Measurements from ENCODE around the gene OAS1. TPM values are rescaled to one million over a fixed set of nuclear protein-coding genes. Genes with fewer than 3 reads are reported as not detected.
A peak's percentile ranks its signal among the peaks of the same experiment; 100 is the strongest.
"Not testable (repeated sequence)": the region's sequence is repeated elsewhere in the genome, so short reads cannot be mapped to it uniquely, and the experiment has no call there.

The OAS1 gene
- total RNA-seq, 2 donors from 2014 or later = not detected

- no peak overlapping the region for H3K27ac Mint-ChIP-seq
- DNase-seq = no peak
- Histone ChIP-seq H3K9ac (ENCODE audit: extremely low read depth, low read length, poor library complexity, severe bottlenecking) (no peak overlapping the region), H3K27ac (ENCODE audit: low read depth, low read length) (no peak overlapping the region), H3K9me3 (ENCODE audit: control insufficient read depth, low read length) (peaks cover 21% of the 10 kb centered on the region), H3K27me3 (ENCODE audit: control insufficient read depth, insufficient read depth, low read length, poor library complexity, severe bottlenecking) (no peaks in the 10 kb centered on the region), H3K4me3 (ENCODE audit: low read length) (no peak overlapping the region), H3K4me1 (ENCODE audit: control insufficient read depth, insufficient read depth, low read length) (no peaks in the 10 kb centered on the region), H3K36me3 (ENCODE audit: control insufficient read depth, insufficient read depth, low read length) (no peaks in the 10 kb centered on the region)
- TF ChIP-seq, protein P1, sequence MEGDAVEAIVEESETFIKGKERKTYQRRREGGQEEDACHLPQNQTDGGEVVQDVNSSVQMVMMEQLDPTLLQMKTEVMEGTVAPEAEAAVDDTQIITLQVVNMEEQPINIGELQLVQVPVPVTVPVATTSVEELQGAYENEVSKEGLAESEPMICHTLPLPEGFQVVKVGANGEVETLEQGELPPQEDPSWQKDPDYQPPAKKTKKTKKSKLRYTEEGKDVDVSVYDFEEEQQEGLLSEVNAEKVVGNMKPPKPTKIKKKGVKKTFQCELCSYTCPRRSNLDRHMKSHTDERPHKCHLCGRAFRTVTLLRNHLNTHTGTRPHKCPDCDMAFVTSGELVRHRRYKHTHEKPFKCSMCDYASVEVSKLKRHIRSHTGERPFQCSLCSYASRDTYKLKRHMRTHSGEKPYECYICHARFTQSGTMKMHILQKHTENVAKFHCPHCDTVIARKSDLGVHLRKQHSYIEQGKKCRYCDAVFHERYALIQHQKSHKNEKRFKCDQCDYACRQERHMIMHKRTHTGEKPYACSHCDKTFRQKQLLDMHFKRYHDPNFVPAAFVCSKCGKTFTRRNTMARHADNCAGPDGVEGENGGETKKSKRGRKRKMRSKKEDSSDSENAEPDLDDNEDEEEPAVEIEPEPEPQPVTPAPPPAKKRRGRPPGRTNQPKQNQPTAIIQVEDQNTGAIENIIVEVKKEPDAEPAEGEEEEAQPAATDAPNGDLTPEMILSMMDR (conservative IDR thresholded peaks at IDR 0.05) = no peak
- H3K4me3 Mint-ChIP-seq = no peak overlapping the region
- H3K36me3 Mint-ChIP-seq (ENCODE audit: low read depth) = no peaks in the 10 kb centered on the region
- H3K9me3 Mint-ChIP-seq = peaks cover 29% of the 10 kb centered on the region
- WGBS, 2 experiments (ENCODE audit: insufficient coverage in 1 of 2, insufficient read length in 1 of 2) = 94% methylated on average over 3 to 4 of the region's 4 CpGs
- peaks cover 26% of the 10 kb centered on the region for H3K27me3 Mint-ChIP-seq (ENCODE audit: insufficient read depth)
- peaks cover 3% of the 10 kb centered on the region for H3K4me1 Mint-ChIP-seq
Measured at GRCh38 chr12:112909693-112910092, 2.9 kb downstream of the OAS1 start.

DNA sequence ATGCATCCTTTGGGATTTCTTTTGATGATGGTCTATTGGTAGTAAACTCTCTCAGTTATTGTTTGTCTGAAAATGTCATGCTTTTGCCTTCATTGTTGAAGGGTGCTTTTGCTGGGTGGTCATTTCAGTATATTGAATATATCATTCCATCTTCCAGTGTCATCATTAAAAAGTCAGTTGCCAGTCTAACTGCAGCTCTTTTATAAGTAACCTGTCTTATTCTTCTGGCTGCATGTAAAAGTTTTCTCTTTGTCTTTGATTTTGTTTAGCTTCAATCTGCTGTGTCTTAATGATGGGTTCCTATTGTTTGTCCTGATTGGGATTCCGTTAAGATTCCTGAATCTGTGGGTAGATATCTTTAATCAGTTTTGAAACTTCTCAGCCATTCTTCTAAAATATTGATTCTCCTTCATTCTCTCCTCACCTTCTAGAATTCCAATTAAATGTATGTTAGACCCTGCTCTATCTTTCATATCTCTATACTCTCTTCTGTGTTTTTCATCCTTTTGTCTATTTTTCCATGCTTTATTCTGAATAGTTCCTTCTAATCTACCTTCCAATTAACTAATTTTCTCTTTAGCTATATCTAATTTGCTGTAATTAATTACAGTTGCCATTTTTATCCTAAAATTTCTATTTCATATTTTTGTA lies 6.4 kb downstream of the OAS1 start:
- H3K36me3 Mint-ChIP-seq (ENCODE audit: low read depth) = no peaks in the 10 kb centered on the region
- no peaks in the 10 kb centered on the region for H3K4me1 Mint-ChIP-seq
- peaks cover 21% of the 10 kb centered on the region for H3K9me3 ChIP-seq (ENCODE audit: control insufficient read depth, low read length)
- no peak for DNase-seq
- no peak overlapping the region for H3K27ac Mint-ChIP-seq
- no peaks in the 10 kb centered on the region for H3K4me1 ChIP-seq (ENCODE audit: control insufficient read depth, insufficient read depth, low read length)
- peaks cover 43% of the 10 kb centered on the region for H3K27me3 Mint-ChIP-seq (ENCODE audit: insufficient read depth)
- no peaks in the 10 kb centered on the region for H3K27me3 ChIP-seq (ENCODE audit: control insufficient read depth, insufficient read depth, low read length, poor library complexity, severe bottlenecking)
- WGBS, 2 experiments (ENCODE audit: insufficient coverage in 1 of 2, insufficient read length in 1 of 2) = 83% methylated on average over 1 of the region's 1 CpG; no CpG with 5 or more reads in 1 of the 2 experiments
- no peak overlapping the region for H3K27ac ChIP-seq (ENCODE audit: low read depth, low read length)
- no peaks in the 10 kb centered on the region for H3K36me3 ChIP-seq (ENCODE audit: control insufficient read depth, insufficient read depth, low read length)
- TF ChIP-seq, protein P1 (conservative IDR thresholded peaks at IDR 0.05) = no peak
- H3K4me3 Mint-ChIP-seq = no peak overlapping the region
- peak overlapping the region; percentile 26 for H3K4me3 ChIP-seq (ENCODE audit: low read length)
- peaks cover 36% of the 10 kb centered on the region for H3K9me3 Mint-ChIP-seq
- no peak overlapping the region for H3K9ac ChIP-seq (ENCODE audit: extremely low read depth, low read length, poor library complexity, severe bottlenecking)

- not testable (repeated sequence) for H3K36me3 Mint-ChIP-seq (ENCODE audit: low read depth); H3K4me1 Mint-ChIP-seq; H3K27me3 ChIP-seq (ENCODE audit: control insufficient read depth, insufficient read depth, low read length, poor library complexity, severe bottlenecking); H3K27ac ChIP-seq (ENCODE audit: low read depth, low read length); H3K36me3 ChIP-seq (ENCODE audit: control insufficient read depth, insufficient read depth, low read length); H3K4me1 ChIP-seq (ENCODE audit: control insufficient read depth, insufficient read depth, low read length); H3K4me3 Mint-ChIP-seq; H3K4me3 ChIP-seq (ENCODE audit: low read length); H3K27ac Mint-ChIP-seq; DNase-seq; H3K9ac ChIP-seq (ENCODE audit: extremely low read depth, low read length, poor library complexity, severe bottlenecking)
- Mint-ChIP-seq H3K27me3 (ENCODE audit: insufficient read depth) (peaks cover 41% of the 10 kb centered on the region), H3K9me3 (peaks cover 36% of the 10 kb centered on the region)
- peaks cover 21% of the 10 kb centered on the region for H3K9me3 ChIP-seq (ENCODE audit: control insufficient read depth, low read length)
- 97% methylated on average over 2 of the region's 2 CpGs; no CpG with 5 or more reads in 1 of the 2 experiments for WGBS, 2 experiments (ENCODE audit: insufficient coverage in 1 of 2, insufficient read length in 1 of 2)
Measured at GRCh38 chr12:112913888-112914287, 7.1 kb downstream of the OAS1 start.

All from endodermal cell (in vitro differentiated cells).